HepG2 (cell line): ENCODE data around the gene GDE1.

Source experiments
- CBX2 ChIP-seq, 2 experiments: fragments of 200-600 bp in 1 of 2; sonication (generic); formaldehyde crosslinking in 1 of 2; IDR thresholded peaks; 2 replicates each; pipeline versions ENCODE4 v1.7.0 to v1.8.1; 2018 to 2022; ENCODE audit warnings: low read depth in 2 of 2, low read length in 1 of 2, mild to moderate bottlenecking in 1 of 2, missing genetic modification reagents in 1 of 2
- HNRNPLL ChIP-seq: fragments of 200-400 bp; formaldehyde crosslinking; IDR thresholded peaks from 2 replicates; pipeline ENCODE4 v1.6.1; 2017; ENCODE audit warnings: mild to moderate bottlenecking, low read depth, low read length; ENCODE audit not compliant: poor library complexity, severe bottlenecking
- IKZF1 ChIP-seq: fragments of 450-650 bp; IDR thresholded peaks from 2 replicates; pipeline ENCODE4 v1.7.1; 2016
- MTA1 ChIP-seq: sonication (generic); formaldehyde crosslinking; IDR thresholded peaks from 2 replicates; pipeline ENCODE4 v1.4.0; 2020; ENCODE audit warnings: missing genetic modification reagents, mild to moderate bottlenecking, borderline replicate concordance
- ZBTB21 ChIP-seq: sonication (generic); formaldehyde crosslinking; IDR thresholded peaks from 2 replicates; pipeline ENCODE4 v1.4.0; 2020; ENCODE audit warnings: missing genetic modification reagents
- ZNF30 ChIP-seq: sonication (generic); formaldehyde crosslinking; IDR thresholded peaks from 2 replicates; pipeline ENCODE4 v1.5.0; 2020; ENCODE audit warnings: mild to moderate bottlenecking, missing genetic modification reagents
- ZNF572 ChIP-seq: sonication (generic); formaldehyde crosslinking; IDR thresholded peaks from 2 replicates; pipeline ENCODE4 v1.5.1; 2020; ENCODE audit warnings: mild to moderate bottlenecking, missing genetic modification reagents
- TF ChIP-seq, protein P1 (sequence below): sonication (generic); formaldehyde crosslinking; IDR thresholded peaks from 2 replicates; pipeline ENCODE4 v1.8.1; 2022; ENCODE audit warnings: mild to moderate bottlenecking, missing genetic modification reagents
- TF ChIP-seq, protein P2 (sequence below): IDR thresholded peaks from 2 replicates; pipeline ENCODE4 v1.6.1; 2018; ENCODE audit warnings: missing genetic modification reagents
- TF ChIP-seq, protein P3 (sequence below): IDR thresholded peaks from 2 replicates; pipeline ENCODE4 v1.6.1; 2016; ENCODE audit warnings: low read depth, control low read depth
- TF ChIP-seq, protein P4 (sequence below): sonication (generic); formaldehyde crosslinking; IDR thresholded peaks from 2 replicates; pipeline ENCODE4 v1.5.0; 2020; ENCODE audit warnings: mild to moderate bottlenecking, missing genetic modification reagents, moderate library complexity

DNA sequence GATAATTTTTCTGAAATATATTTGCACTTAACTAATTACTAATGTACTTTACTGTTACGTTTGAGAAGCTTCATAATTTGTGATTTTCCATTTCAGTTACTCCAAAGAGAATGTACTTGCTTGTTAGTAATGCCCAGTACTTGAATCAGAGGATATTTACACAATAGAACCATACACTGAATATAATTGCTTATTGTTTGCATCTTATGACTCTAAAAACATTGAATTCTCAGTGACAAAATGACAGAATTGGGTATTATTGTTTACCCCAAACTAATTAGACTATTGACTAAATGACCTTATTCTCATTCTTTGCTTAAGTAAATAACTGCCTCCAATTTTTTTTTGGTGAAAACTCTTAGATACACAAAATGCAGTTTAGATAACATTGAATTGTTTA is 10.7 kb upstream of the GDE1 start:
- TF ChIP-seq, protein P1, sequence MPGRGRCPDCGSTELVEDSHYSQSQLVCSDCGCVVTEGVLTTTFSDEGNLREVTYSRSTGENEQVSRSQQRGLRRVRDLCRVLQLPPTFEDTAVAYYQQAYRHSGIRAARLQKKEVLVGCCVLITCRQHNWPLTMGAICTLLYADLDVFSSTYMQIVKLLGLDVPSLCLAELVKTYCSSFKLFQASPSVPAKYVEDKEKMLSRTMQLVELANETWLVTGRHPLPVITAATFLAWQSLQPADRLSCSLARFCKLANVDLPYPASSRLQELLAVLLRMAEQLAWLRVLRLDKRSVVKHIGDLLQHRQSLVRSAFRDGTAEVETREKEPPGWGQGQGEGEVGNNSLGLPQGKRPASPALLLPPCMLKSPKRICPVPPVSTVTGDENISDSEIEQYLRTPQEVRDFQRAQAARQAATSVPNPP: no peak
- TF ChIP-seq, protein P2, sequence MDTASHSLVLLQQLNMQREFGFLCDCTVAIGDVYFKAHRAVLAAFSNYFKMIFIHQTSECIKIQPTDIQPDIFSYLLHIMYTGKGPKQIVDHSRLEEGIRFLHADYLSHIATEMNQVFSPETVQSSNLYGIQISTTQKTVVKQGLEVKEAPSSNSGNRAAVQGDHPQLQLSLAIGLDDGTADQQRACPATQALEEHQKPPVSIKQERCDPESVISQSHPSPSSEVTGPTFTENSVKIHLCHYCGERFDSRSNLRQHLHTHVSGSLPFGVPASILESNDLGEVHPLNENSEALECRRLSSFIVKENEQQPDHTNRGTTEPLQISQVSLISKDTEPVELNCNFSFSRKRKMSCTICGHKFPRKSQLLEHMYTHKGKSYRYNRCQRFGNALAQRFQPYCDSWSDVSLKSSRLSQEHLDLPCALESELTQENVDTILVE (CRISPR knock-in tag): no peak
- TF ChIP-seq, protein P3, sequence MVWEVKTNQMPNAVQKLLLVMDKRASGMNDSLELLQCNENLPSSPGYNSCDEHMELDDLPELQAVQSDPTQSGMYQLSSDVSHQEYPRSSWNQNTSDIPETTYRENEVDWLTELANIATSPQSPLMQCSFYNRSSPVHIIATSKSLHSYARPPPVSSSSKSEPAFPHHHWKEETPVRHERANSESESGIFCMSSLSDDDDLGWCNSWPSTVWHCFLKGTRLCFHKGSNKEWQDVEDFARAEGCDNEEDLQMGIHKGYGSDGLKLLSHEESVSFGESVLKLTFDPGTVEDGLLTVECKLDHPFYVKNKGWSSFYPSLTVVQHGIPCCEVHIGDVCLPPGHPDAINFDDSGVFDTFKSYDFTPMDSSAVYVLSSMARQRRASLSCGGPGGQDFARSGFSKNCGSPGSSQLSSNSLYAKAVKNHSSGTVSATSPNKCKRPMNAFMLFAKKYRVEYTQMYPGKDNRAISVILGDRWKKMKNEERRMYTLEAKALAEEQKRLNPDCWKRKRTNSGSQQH (CRISPR knock-in tag): no peak
- TF ChIP-seq ZNF30 (CRISPR knock-in tag) (no peak), CBX2 (IDR thresholded peaks at IDR 0.05; ENCODE audit: low read depth, low read length) (no peak), CBX2 (CRISPR knock-in tag; IDR thresholded peaks at IDR 0.05; ENCODE audit: low read depth) (no peak), ZBTB21 (CRISPR knock-in tag) (no peak), IKZF1 (no peak), MTA1 (CRISPR knock-in tag) (no peak), ZNF572 (CRISPR knock-in tag) (no peak), HNRNPLL (no peak)
- TF ChIP-seq, protein P4, sequence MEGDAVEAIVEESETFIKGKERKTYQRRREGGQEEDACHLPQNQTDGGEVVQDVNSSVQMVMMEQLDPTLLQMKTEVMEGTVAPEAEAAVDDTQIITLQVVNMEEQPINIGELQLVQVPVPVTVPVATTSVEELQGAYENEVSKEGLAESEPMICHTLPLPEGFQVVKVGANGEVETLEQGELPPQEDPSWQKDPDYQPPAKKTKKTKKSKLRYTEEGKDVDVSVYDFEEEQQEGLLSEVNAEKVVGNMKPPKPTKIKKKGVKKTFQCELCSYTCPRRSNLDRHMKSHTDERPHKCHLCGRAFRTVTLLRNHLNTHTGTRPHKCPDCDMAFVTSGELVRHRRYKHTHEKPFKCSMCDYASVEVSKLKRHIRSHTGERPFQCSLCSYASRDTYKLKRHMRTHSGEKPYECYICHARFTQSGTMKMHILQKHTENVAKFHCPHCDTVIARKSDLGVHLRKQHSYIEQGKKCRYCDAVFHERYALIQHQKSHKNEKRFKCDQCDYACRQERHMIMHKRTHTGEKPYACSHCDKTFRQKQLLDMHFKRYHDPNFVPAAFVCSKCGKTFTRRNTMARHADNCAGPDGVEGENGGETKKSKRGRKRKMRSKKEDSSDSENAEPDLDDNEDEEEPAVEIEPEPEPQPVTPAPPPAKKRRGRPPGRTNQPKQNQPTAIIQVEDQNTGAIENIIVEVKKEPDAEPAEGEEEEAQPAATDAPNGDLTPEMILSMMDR (CRISPR knock-in tag): no peak
